NT2/D1 (cell line): Measurements from ENCODE around the gene FBXO36.

Experiments used
- SUZ12 ChIP-seq: IDR thresholded peaks from 2 replicates; pipeline ENCODE4 v1.6.1; 2011; ENCODE audit not compliant: insufficient read length, insufficient read depth; ENCODE audit errors: extremely low read depth
- ZNF274 ChIP-seq: IDR thresholded peaks from 2 replicates; pipeline ENCODE4 v1.6.1; 2011; ENCODE audit warnings: mild to moderate bottlenecking, low read depth, low read length

DNA sequence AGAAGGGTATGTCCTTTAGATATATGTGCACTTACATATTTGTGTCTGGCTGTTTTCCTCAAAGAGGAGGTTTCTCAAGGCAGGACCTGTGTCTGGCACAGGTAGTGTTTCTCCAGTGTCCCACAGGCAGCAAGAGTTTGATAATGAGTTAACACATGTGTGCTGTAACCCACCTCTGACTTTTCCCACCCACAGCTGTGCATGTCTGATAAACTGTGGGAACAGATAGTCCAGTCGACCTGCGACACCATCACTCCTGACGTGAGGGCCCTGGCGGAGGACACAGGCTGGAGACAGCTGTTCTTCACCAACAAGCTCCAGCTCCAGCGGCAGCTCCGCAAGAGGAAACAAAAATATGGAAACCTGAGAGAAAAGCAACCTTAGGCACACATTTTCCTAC, 88.2 kb downstream of the FBXO36 start:
- TF ChIP-seq SUZ12: no peak
- TF ChIP-seq ZNF274: no peak
